Liver (tissue), 9 donors: ENCODE data around the gene SSC4D. TPM values are rescaled to one million over a fixed set of nuclear protein-coding genes. Genes with fewer than 3 reads are reported as not detected.

Experiments
- DNase-seq: peaks from one replicate; pipeline ENCODE4 v3.0.0-alpha.2; 2017; ENCODE audit warnings: low spot score
- H3K27ac ChIP-seq, 2 donors: one replicate each; pipeline ENCODE4 v1.7.0; 2013; ENCODE audit warnings: inconsistent platforms in 2 of 2, low read length in 2 of 2, control low read depth in 1 of 2, low read depth in 1 of 2, mild to moderate bottlenecking in 1 of 2
- H3K27me3 ChIP-seq, 4 donors: one replicate each; pipeline versions ENCODE4 v1.6.1 to v1.7.0; 2013; ENCODE audit warnings: low read length in 3 of 4, inconsistent platforms in 1 of 4, mild to moderate bottlenecking in 1 of 4, moderate library complexity in 1 of 4; ENCODE audit not compliant: control insufficient read depth in 4 of 4, insufficient read depth in 4 of 4
- H3K36me3 ChIP-seq, 4 donors: one replicate each; pipeline versions ENCODE4 v1.6.1 to v1.7.0; 2013; ENCODE audit warnings: low read length in 3 of 4, mild to moderate bottlenecking in 3 of 4, low read depth in 1 of 4, moderate library complexity in 1 of 4; ENCODE audit not compliant: control insufficient read depth in 4 of 4, insufficient read depth in 3 of 4
- H3K4me1 ChIP-seq, 4 donors: one replicate each; pipeline versions ENCODE4 v1.6.1 to v1.7.0; 2013; ENCODE audit warnings: low read length in 3 of 4, mild to moderate bottlenecking in 3 of 4, moderate library complexity in 1 of 4; ENCODE audit not compliant: control insufficient read depth in 4 of 4, insufficient read depth in 4 of 4
- H3K4me3 ChIP-seq, 3 donors: one replicate each; pipeline versions ENCODE4 v1.6.1 to v1.7.0; 2013; ENCODE audit warnings: low read length in 3 of 3, control low read depth in 1 of 3, low read depth in 1 of 3, mild to moderate bottlenecking in 1 of 3
- H3K9ac ChIP-seq, 2 donors: one replicate each; pipeline ENCODE4 v1.7.0; 2013; ENCODE audit warnings: low read length in 2 of 2, mild to moderate bottlenecking in 2 of 2, moderate library complexity in 2 of 2, control low read depth in 1 of 2, low read depth in 1 of 2
- H3K9me3 ChIP-seq, 4 donors: one replicate each; pipeline versions ENCODE4 v1.6.1 to v1.7.0; 2013; ENCODE audit warnings: low read length in 3 of 4; ENCODE audit not compliant: control insufficient read depth in 4 of 4
- ATF3 ChIP-seq: IDR thresholded peaks from 2 replicates; pipeline ENCODE4 v1.6.1; 2016; ENCODE audit warnings: antibody characterized with exemption
- CTCF ChIP-seq: fragments of 150-350 bp; IDR thresholded peaks from 2 replicates; pipeline ENCODE4 v1.5.1; 2017; ENCODE audit warnings: improper control_type of control experiment, low read depth, low read length; ENCODE audit not compliant: missing input control
- EGR1 ChIP-seq, 2 donors: IDR thresholded peaks; 2 replicates each; pipeline ENCODE4 v1.6.1; 2016 to 2018; ENCODE audit warnings: antibody characterized with exemption in 2 of 2, low read depth in 2 of 2
- FOXA1 ChIP-seq: IDR thresholded peaks from 2 replicates; pipeline ENCODE4 v1.6.1; 2016; ENCODE audit warnings: antibody characterized with exemption
- FOXA2 ChIP-seq: IDR thresholded peaks from 2 replicates; pipeline ENCODE4 v1.6.1; 2016; ENCODE audit warnings: antibody characterized with exemption
- GABPA ChIP-seq, 2 donors: IDR thresholded peaks in 1 of 2; conservative IDR thresholded peaks in 1 of 2; 2 replicates each; pipeline ENCODE4 v1.6.1; 2016; ENCODE audit warnings: antibody characterized with exemption in 2 of 2, mild to moderate bottlenecking in 1 of 2, moderate library complexity in 1 of 2
- HNF4A ChIP-seq, 2 donors: conservative IDR thresholded peaks; 2 replicates each; pipeline ENCODE4 v1.6.1; 2016; ENCODE audit warnings: antibody characterized with exemption in 2 of 2, mild to moderate bottlenecking in 2 of 2
- HNF4G ChIP-seq: IDR thresholded peaks from 2 replicates; pipeline ENCODE4 v1.6.1; 2016; ENCODE audit warnings: antibody characterized with exemption
- NR2F2 ChIP-seq: IDR thresholded peaks from 2 replicates; pipeline ENCODE4 v1.6.1; 2016; ENCODE audit warnings: antibody characterized with exemption
- RAD21 ChIP-seq, 2 donors: IDR thresholded peaks; 2 replicates each; pipeline ENCODE4 v1.6.1; 2016; ENCODE audit warnings: antibody characterized with exemption in 2 of 2, mild to moderate bottlenecking in 2 of 2
- RXRA ChIP-seq, 2 donors: IDR thresholded peaks; 2 replicates each; pipeline ENCODE4 v1.6.1; 2017 to 2018; ENCODE audit warnings: antibody characterized with exemption in 2 of 2, mild to moderate bottlenecking in 1 of 2
- TAF1 ChIP-seq: conservative IDR thresholded peaks from 2 replicates; pipeline ENCODE4 v1.6.1; 2016; ENCODE audit warnings: antibody characterized with exemption, mild to moderate bottlenecking
- YY1 ChIP-seq: IDR thresholded peaks from 2 replicates; pipeline ENCODE4 v1.6.1; 2016; ENCODE audit warnings: antibody characterized with exemption, mild to moderate bottlenecking
- WGBS: extraction: QIAGEN DNeasy Blood & Tissue Kit; methylation state at CpG from one replicate; pipeline ENCODE4 v1.1.7; 2013; 5-methylcytosine and 5-hydroxymethylcytosine counted together
- polyA plus RNA-seq, 2 donors: library from polyadenylated mRNA; stranded (reverse) in 1 of 2; unstranded in 1 of 2; fragments of 200-250 nt in 1 of 2; fragments of >200 nt in 1 of 2; fragmentation: Nextera tagmentation in 1 of 2; extraction: Ambion mirVana in 1 of 2; gene quantifications; one replicate each; pipeline versions ENCODE4 v1.2.1 to v1.2.3, GENCODE V29; 2013 to 2015
- total RNA-seq, 2 donors: library from RNA; depleted of rRNA; stranded (reverse); fragments of >200 nt; gene quantifications; one replicate each; pipeline ENCODE4 v1.2.3, GENCODE V29; 2014
- TF ChIP-seq, protein P1 (sequence below): IDR thresholded peaks from 2 replicates; pipeline ENCODE4 v1.6.1; 2016; ENCODE audit warnings: antibody characterized with exemption
- TF ChIP-seq, protein P2 (sequence below): IDR thresholded peaks from 2 replicates; pipeline ENCODE4 v1.6.1; 2016; ENCODE audit warnings: antibody characterized with exemption, mild to moderate bottlenecking
- TF ChIP-seq, protein P3 (sequence below): IDR thresholded peaks from 2 replicates; pipeline ENCODE4 v1.6.1; 2016; ENCODE audit warnings: antibody characterized with exemption
- donor health status: healthy.
- donor health status: healthy.
- donor health status: healthy.
- donor health status: healthy.
- donor health status: healthy.

SSC4D gene
- total and polyA plus RNA-seq, 4 donors: 1.2 to 2.3 (median 1.5) TPM

DNA sequence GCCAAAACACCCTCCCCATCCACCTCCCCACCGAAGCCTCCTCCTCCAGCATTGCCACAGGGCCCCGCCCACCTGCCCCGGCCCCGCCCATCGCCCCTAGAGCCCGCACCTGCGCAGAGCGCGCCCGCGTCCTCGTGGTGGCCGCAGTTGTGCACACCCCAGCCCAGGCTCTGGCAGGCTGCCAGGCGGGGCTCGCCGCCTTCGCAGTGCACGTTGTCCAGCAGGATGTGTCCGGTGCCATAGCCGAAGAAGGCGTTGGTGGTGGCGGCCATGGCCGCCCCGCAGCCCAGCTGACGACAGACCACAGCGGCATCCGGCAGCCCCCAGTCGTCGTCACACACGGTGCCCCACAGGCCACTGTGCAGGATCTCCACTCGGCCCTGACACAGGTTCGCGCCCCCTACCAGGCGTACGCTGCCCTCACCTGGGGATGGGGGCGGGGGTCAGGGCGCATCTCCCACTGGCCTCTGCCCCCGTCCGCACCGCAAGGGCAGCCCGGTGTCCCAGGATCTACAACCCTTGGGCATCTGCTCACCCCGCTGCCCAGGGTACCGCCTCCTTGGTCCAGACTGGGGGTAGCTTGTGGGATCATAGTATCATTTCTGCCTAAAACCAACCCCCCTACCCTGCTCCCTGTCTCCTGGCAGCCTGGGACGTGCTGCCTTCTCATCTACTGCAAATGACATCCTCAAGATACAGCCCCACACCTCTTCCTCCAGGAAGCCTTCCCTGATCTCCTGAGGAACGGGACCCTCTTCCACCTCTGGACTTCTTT is 11.9 kb downstream of the SSC4D start:
- 18% methylated on average over 45 of the region's 45 CpGs for WGBS
- no peak for TF ChIP-seq HNF4A (conservative IDR thresholded peaks at IDR 0.05)
- Histone ChIP-seq H3K27me3 (no peaks in the 10 kb centered on the region), H3K36me3 (no peaks in the 10 kb centered on the region), H3K4me1 (peaks cover 3 to 22% (median 10%) of the 10 kb centered on the region in 4 donors), H3K27ac (no peak overlapping the region), H3K9me3 (no peaks in the 10 kb centered on the region), H3K4me3 (peak overlapping the region; percentile 47 to 61 (median 50)), H3K9ac (peak overlapping the region in 1 of 2 donors; percentile 81)
- DNase-seq: peak; percentile 89

GRCh38 chr7:76396864-76397263 is 12.6 kb downstream of the SSC4D start:
- no peak for DNase-seq
- no peak overlapping the region for H3K4me3 ChIP-seq
- H3K27me3 ChIP-seq: no peaks in the 10 kb centered on the region
- H3K27ac ChIP-seq: no peak overlapping the region
- no peaks in the 10 kb centered on the region for H3K9me3 ChIP-seq
- TF ChIP-seq RAD21 (IDR thresholded peaks at IDR 0.05) (no peak), CTCF (no peak), HNF4A (conservative IDR thresholded peaks at IDR 0.05) (no peak), FOXA2 (no peak), EGR1 (IDR thresholded peaks at IDR 0.05; ENCODE audit: low read depth in 2 of 2) (no peak), NR2F2 (no peak), GABPA (IDR thresholded peaks at IDR 0.05 in 1 of 2, conservative IDR thresholded peaks at IDR 0.05 in 1 of 2) (no peak), FOXA1 (no peak), YY1 (no peak), ATF3 (no peak), RXRA (IDR thresholded peaks at IDR 0.05) (no peak), TAF1 (no peak), HNF4G (no peak)
- TF ChIP-seq, protein P1, sequence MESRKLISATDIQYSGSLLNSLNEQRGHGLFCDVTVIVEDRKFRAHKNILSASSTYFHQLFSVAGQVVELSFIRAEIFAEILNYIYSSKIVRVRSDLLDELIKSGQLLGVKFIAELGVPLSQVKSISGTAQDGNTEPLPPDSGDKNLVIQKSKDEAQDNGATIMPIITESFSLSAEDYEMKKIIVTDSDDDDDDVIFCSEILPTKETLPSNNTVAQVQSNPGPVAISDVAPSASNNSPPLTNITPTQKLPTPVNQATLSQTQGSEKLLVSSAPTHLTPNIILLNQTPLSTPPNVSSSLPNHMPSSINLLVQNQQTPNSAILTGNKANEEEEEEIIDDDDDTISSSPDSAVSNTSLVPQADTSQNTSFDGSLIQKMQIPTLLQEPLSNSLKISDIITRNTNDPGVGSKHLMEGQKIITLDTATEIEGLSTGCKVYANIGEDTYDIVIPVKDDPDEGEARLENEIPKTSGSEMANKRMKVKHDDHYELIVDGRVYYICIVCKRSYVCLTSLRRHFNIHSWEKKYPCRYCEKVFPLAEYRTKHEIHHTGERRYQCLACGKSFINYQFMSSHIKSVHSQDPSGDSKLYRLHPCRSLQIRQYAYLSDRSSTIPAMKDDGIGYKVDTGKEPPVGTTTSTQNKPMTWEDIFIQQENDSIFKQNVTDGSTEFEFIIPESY: no peak
- TF ChIP-seq, protein P2, sequence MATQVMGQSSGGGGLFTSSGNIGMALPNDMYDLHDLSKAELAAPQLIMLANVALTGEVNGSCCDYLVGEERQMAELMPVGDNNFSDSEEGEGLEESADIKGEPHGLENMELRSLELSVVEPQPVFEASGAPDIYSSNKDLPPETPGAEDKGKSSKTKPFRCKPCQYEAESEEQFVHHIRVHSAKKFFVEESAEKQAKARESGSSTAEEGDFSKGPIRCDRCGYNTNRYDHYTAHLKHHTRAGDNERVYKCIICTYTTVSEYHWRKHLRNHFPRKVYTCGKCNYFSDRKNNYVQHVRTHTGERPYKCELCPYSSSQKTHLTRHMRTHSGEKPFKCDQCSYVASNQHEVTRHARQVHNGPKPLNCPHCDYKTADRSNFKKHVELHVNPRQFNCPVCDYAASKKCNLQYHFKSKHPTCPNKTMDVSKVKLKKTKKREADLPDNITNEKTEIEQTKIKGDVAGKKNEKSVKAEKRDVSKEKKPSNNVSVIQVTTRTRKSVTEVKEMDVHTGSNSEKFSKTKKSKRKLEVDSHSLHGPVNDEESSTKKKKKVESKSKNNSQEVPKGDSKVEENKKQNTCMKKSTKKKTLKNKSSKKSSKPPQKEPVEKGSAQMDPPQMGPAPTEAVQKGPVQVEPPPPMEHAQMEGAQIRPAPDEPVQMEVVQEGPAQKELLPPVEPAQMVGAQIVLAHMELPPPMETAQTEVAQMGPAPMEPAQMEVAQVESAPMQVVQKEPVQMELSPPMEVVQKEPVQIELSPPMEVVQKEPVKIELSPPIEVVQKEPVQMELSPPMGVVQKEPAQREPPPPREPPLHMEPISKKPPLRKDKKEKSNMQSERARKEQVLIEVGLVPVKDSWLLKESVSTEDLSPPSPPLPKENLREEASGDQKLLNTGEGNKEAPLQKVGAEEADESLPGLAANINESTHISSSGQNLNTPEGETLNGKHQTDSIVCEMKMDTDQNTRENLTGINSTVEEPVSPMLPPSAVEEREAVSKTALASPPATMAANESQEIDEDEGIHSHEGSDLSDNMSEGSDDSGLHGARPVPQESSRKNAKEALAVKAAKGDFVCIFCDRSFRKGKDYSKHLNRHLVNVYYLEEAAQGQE: no peak
- TF ChIP-seq, protein P3, sequence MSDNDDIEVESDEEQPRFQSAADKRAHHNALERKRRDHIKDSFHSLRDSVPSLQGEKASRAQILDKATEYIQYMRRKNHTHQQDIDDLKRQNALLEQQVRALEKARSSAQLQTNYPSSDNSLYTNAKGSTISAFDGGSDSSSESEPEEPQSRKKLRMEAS: no peak
- H3K9ac ChIP-seq: no peak overlapping the region
- peaks cover 3 to 25% (median 12%) of the 10 kb centered on the region in 4 donors for H3K4me1 ChIP-seq
- WGBS: 63% methylated on average over 8 of the region's 8 CpGs
- H3K36me3 ChIP-seq: no peaks in the 10 kb centered on the region
